Stimulated activated CD4-positive, alpha-beta T cell treated with anti-CD3 and anti-CD28 coated beads, Interleukin-4, amount 100 ng/mL, for 4 hours (primary cell): ENCODE data around the gene IGFBP7.

ENCODE experiments used
- DNase-seq, 2 experiments: peaks; one replicate each; pipeline ENCODE4 v3.0.0-alpha.2; 2020

IGFBP7 gene

DNA sequence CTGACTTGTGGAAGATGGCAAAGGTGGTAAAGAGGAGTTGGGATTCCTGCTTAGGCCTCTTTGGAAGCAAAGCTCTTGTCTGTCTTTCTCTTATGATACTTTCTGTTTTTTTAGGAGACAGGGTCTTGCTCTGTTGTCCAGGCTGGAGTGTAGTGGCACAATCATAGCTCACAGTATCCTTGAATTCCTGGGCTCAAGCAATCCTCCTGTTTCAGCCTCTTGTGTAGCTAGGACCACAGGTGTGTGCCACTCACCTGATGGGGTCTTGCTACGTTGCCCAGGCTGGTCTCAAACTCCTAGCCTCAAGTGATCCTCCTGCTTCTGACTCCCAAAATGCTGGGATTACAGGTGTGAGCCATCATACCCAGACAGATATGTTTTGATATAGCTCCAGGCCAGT, 19.3 kb upstream of the IGFBP7 start:
- no peak for DNase-seq

DNA sequence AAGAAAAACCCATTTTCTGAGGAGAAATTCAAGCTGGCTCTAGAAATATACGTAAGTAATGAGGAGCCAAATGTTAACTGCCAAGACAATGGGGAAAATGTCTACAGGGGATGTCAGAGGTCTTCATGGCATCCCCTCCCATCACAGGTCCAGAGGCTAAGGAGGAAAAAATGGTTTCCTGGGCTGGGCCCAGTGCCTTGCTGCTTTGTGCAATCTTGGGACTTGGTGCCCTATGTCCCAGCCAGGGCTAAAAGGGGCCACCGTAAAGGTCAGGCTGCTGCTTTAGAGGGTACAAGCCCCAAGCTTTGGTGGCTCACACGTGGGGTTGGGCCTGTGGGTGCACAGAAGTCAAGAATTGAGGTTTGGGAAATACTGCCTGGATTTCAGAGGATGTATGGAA, 17.2 kb upstream of the IGFBP7 start:
- no peak for DNase-seq

DNA sequence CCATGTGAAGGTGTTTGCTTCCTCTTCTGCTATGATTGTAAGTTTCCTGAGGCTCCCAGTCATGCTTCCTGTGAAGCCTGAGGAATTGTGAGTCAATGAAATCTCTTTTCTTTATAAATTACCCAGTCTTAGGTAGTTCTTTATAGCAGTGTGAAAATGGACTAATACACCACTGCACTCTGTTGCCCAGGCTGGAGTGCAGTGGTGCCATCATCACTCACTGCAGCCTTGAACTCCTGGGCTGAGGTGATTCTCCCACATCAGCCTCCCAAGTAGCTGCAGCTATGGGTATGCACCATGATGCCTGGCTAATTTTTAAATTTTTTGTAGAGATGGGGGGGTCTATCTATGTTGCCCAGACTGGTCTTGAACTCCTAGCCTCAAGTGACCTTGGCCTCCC, 15.8 kb upstream of the IGFBP7 start:
- no peak for DNase-seq

DNA sequence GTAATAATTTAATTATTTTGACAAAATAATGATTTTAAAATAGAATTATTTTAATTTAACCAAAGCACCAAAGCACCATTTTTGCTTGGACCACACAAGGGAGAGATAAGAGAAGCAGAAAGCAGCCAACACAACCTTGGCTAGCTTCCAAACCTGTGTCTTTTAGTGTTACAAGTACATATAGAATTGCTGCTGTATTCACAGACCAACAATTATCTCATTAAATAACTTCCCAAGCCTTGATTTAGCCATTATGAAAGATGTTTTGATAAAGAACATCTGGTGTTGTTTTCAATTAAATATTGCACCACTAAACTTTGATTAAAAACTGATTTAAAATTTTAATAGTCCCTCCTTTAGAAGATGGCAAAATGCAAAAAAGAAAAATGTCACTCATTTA, 14.0 kb upstream of the IGFBP7 start:
- DNase-seq: no peak

DNA sequence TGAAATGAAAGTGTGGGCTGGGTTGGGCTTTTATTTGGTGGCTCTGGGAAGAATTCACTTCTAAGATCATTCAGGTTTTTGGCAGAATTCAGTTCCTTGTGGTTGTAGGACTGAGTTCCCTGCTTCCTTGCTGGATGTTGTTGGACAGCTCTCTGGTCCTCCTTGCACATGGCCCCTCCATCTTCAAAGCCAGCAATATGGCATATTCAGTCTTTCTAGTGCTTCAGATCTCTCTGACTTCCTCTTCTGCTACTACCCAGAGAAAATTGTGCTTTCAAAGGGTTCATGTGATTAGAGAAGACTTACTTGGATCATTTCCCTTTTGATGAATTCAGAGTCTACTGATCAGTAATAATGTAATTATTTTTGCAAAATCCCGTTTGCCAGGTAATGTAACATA, 12.8 kb upstream of the IGFBP7 start:
- no peak for DNase-seq

DNA sequence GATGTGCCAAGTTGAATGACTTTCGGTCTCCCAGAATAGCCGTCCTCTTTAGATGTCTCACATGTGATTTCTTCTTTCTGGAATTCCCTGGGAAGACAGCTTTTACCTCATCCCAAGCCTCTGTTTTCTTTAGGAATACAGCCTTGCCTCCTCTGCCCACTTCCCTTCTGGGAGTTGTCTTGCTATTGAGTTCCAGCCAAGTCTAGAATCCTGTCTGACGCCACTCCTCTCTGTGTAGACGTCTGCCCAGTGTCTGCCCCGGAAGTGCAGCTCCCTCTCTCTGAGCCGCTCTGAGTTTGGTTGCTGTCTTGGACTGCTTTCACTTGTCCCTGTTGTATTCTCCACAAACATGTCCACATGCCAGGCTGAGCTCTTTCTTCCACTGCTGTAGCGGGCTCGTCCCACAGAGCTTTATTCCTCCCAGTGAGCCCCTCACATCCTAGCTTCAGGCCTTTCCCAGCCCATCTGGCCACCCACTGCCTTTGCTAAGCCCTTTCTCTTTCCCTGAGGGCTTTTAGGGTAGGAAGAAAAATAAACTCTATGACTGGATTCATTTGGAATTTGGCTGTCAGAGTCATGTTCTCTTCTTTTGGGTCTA, 9.0 kb upstream of the IGFBP7 start:
- no peak for DNase-seq

DNA sequence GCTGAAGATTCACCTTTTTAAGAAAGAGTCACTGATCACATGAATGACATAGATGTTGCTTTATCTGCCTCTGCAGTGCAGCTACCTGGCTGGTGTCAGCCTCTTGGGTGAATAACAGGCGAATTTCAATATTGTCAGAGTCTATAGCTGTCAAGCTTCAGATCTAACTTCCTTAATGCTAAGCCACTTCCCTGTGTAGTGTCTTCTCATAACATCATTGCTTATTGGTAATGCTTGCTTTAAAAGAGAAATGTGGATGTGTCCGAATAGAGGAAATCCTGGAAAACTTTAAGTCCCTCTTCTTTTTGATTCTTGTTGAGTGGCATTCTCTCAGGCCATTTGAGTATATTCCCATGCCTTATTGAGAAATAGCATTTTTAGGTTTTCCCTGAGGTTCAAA, 7.3 kb upstream of the IGFBP7 start:
- no peak for DNase-seq

DNA sequence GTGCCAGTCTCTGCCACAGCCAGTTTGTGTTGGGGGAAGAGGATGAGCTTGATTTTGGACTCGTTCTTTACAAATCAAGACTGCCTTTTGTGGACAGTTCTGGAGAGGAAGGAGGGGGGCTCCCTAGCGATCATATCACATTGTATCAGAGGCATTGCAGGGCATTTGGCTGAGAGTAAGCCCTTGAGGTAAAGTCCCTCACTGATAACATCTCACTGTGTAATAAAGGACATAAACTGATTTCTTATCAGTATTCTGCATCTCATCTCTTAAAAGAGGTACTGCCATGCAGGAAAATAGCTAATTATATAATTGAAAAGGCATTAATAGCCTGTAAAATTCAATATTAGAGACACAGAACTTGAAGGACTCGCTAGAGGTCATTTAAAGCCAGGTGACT, 6.1 kb upstream of the IGFBP7 start:
- no peak for DNase-seq

DNA sequence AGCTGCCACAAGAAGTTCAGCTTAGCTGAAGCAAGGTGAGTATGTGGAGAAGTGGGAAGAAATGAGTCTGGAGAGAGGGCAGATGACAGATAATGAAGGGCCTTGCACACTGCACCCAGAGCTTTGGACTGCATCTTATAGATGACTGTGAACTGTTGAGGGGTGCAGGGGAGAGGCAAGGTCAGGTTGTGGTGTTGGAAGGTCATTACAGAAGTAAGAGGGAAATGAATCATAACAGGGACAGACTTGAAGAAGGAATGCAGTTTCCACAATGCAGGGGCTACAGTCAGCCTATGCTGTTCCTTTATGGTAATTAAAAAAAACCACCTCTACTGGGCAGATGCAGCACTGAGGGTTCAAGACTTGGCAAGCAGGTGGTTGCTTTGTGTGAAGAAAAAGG, 4.8 kb upstream of the IGFBP7 start:
- no peak for DNase-seq

DNA sequence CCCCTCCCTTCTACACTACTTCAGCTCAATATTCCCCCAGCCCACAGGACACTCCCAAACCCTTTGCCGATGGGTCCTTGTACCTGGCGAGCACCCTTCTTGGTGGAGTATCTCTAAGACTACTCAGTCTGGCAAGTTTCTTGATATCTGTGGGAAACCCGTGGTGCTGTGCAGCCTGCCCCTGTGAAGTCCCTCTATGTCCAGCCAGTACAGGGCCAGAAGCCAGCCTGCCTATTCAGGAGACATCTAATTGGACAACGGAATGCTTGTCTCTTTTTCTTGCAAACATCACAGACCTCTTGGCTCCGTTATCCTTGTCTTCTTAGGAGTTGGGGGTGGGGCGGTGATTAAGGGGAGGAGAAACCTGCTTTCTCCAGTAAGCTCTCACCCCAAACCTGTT, 3.7 kb upstream of the IGFBP7 start:
- DNase-seq: no peak

DNA sequence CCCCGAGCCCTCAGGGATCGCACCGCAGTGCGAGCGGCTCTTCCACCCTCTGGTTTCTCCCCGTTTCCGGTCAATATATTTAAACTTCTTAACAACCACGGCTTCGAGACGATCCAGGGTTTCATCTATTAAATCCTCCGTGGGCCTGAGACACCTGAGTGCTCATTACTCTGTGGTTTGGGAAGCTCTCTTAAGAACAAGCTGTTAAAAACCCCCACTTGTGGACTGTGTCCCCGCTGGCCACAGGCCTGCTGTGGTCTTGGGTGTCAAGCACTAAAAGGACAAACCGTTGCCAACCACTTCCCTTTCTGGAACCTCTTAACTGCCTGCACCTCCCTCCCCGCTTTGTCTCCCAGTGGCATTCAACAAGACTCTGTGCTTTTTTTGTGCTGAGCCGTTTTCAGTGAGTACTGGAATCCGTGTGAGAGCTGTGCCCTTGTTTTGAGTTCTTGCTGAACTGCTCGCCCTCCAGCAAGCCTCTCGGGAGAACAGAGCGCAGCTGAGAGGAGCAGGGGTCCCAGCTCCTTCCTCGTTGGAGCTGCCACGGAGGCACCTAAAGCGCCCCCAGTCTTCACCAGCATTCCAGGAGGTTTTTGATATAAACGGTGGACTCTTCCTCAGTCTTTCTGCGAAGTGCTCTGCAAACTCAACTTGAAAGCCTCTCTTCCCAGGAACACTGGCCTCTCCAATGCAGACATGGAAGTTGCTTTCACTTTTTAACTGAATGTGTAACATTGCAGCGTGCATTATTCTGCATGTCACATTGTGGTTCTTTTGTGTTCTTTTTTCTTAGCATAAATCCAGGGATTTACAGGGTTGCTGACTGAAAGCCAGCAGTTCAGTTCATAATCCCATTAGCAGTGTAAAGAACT, 691 bp upstream of the IGFBP7 start:
- no peak for DNase-seq

DNA sequence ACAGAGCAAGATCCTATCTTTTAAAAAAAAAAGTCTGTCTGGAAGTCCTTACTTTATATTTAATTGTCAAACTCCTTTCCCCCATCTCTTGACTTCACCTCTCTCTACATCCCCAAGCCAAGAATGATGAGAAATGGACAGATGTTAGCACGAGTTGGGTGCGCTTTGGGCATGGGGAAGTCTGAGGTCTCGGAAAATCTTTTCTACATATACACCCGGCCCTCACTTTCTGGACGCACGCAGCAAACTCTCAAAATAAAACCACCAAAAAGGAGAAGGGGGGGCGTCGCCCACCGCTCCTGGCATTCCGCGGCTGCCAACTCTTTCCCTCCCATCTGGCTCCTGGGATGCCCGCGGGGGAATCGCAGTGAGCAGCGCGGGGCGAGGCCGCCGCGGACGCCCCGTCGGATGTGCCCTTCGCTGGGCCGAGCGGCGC, 756 bp downstream of the IGFBP7 start:
- DNase-seq: no peak

DNA sequence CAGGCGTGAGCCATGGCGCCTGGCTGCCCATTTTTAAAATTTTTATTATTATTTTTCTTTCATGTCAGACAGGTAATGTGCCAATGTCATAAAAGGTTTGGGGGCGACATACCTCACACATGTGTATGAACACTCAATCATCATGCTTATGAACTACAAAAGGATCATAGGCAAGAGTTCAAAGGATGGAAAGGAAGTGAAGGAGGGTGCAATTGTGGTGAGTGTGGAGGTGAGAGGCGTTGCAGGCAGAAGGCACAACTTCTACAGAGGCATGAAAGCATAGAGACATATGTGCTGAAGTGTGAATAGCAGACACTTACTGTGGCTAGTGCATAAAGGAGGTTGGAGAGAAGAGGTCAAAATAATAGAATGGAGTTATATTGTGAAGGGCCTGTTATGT, 4.0 kb downstream of the IGFBP7 start:
- DNase-seq: no peak

DNA sequence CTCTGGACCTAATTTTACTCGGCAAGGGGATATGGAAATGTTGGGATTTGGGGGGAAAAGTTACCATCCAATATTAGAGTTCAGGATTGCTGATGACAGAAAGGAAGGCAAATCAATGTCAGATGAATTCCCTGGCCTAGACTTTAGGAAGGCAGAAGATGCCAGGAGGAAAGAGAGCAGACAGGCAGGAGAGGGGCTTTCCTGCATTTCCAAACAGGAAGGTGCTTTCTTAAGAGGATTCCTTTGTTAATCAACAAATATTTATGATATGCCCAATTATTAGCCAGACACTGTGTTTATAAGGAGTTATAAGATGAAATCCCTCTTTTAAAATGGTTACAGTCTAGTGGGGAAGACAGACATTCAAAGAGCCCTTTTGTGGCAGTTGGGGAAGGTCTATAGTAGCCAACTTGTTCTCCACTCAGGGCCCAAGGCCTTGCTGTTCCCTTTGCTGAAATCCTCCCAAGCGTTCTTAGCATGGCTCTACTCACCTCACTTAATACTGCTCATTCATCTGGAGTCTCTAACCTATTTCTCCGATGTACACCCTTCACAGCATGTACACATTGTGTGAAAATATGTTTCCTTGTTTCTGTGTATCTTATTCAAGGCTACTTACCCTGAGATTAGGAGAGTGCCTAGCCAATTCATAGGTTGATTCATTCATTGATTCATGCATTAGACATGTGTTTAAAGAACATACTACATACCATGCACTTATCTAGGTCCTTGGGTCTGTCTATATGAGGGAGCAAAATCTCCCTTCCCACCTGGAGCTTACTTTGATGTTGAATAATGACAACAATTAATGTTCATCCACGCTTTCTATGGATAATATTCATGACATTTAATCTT, 5.3 kb downstream of the IGFBP7 start:
- no peak for DNase-seq

DNA sequence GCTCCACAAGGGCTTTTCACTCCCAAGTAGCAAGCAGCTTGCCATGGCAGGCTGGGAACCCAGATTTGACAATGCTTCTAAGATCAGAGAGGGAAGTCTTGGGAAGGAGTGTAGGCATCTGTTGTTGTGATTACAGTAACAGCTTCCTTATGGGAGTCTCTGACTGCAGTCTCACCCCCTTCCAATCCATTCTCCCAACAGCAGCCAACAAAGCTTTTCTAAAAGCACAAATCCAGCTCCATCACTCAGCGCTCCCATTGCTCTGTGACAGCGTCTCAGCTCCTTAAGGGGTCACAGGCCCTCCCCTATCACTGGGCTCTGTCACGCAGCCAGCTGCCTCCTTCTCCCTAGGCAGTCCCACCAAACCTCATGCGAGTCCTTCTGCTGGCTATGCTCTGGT, 7.1 kb downstream of the IGFBP7 start:
- DNase-seq: no peak

DNA sequence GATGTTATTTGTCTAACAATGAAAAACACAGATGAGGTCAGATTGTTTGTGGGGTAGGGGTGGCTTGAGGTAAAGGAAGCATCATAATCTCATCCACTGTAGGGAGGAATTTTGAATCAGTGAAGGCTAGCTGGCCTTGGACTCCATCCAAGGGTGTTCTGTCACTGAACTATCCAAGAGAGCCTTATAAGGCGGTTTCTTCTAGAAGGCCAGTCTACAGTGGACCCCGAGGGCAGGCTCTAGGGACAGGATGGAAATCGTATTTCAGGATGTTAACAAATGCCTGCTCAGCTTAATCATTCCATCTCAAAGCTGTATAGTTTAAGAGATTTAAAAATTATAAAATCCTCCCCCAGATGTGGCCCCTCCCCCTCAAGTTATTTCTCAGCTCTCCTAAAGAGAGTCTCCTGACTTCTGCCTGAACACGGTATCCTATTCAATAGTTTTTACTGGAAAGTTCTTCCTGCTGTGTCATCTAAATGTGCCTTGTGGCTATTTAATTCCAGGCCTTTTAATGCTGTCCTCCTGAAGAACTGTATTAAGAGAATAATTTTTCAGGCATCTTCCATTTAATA, 8.0 kb downstream of the IGFBP7 start:
- no peak for DNase-seq

DNA sequence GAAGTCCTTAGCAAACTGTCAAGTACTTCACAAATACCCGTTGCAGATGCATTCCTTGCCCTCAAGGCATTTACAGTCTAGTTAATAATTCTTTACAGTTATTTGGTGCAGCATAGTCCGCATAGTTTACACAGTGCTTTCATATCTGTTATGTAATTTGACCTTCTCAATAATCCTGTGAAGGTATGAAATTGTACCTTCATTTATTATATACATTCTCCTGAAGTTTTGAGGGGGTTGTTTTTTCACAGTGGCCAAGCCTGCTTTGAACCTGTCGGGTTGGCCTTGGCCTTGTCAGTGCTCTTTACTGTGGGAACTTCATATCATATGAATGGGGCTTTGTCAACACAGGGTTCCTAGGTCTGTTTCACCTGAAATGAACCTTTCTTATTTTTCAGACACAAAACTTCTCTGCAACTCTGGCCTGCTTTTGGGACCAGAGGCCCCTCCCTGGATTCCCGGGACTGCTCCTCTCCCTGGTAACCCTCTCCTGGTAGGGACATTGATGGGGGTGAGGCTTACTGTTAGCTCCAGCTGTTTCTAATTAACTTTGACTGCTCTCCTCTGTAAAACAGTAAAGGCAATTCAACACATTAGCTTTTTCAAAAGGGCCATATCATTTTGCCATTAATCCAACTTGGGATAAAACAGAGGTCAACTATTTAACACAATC, 9.1 kb downstream of the IGFBP7 start:
- no peak for DNase-seq

DNA sequence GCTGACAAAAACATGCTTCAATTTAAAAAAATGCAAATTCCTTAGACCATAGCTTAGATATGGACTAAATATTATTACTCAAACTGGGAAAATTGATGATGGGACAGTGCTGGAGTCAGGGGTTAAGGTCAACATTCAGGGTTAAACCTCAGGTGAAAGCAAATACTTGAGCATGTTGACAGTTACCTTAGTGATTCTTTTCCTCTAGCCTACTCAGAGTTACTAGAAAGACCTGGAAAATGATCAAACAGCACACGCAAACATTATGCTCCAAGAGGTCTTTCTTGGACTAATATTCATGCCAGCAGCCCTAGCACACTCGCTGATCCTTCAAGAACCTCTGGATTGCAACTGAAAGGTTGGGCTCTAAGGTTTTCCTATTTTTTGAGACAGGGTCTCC, 10.8 kb downstream of the IGFBP7 start:
- DNase-seq: no peak

DNA sequence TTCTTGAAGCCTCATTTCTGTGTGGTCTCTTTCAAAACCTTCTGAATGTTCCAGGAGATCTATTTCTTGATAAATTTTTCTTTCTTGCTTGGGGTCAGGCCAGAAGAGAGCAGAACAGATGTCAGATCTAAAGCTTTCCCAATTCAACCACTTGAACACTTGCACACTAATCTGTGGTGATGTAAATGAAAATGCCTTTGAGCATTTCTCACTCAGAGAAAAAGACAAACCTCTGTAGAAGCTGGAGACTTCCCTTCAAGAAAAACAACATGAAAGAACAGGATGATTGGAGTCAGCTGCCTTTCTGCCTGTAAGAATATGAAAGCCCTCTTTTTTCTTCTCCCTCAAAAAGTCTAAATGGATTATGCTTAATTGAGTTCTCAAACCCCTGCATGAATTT, 11.2 kb downstream of the IGFBP7 start:
- DNase-seq: no peak

DNA sequence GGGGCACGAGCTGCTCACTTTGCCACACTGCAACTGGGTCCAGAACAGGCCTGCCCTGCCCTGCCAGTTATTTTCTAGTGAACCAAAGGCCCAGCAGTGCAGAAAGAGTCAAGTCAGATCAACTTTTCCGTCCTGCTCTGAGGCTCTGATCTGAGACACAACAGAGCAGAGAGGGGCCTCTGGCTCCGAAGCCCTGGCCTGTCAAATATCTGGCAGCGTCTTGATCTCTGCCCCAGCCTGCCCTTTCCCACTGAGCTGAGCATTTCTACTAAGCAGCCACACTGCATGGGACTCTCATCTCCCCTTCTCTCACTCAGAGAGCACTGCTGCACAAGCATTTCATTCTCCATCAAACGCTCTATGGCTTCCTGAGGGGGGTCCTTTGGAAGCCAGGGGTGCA, 11.8 kb downstream of the IGFBP7 start:
- no peak for DNase-seq

DNA sequence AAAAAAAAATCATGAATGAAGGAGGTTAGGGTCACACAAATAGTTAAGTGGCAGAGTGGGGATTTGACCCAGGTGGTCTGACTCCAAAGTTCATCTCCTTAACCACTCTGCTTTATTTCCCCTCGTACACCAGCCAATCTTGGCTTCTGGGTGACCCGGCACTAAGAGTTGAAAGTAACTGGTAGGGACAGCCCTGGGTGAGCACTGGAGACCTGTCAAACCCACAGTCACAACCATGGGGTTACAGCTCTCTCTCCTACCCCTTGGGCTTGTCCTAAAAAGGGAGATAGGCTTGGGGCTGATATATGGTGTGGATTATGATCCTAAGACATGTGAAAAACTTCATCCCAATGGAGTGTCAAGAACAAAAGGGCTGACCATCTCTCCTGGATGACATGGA, 12.5 kb downstream of the IGFBP7 start:
- DNase-seq: no peak

DNA sequence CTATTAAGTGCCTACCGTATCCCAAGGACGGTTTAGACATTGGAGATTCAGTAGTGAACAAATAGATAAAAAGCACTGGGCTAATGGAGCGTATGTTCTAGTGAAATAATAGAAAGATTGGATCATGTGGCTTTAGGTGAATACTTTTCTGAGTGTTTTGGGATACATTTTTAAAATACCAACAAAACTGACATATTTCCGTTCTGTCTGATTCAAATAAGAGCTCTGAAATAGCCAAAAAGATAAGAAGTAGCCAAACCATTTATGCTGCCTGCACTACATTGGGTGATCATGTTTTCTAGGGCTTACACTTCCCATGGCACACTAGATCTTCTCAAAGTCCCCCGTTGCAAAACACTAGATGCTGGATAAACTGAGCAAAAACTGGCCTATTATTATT, 14.2 kb downstream of the IGFBP7 start:
- DNase-seq: no peak

DNA sequence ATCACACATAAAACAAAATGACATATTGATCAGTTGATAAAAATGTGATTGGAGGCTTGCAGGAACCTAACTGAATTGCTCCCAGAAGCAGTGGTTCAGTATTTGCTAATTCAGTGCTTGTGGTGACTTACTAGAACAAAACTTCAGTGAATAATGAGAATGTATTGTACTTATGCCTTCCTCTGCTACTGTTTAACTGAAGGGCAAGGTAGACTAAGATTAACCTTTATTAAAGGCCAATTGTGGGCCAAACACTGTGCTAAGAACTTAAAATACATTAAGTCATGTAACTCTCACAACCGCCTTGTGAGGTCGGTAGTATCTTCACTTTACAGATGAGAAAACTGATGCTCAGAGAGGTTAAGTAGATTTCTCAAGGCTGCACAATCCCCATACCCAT, 14.9 kb downstream of the IGFBP7 start:
- no peak for DNase-seq
